Measurements from ENCODE around the gene SORD. TPM values are rescaled to one million over a fixed set of nuclear protein-coding genes. Genes with fewer than 3 reads are reported as not detected.
"Not testable (repeated sequence)": the region's sequence is repeated elsewhere in the genome, so short reads cannot be mapped to it uniquely, and the experiment has no call there.

The SORD gene
- total RNA-seq (10 to 100 TPM; 11.0 to 14.7 (median 12.9) TPM), polyA plus RNA-seq (5.5 TPM)
- long read RNA-seq, donor 1, full-length matches to known transcripts, result 27 of 42 reads
- long read RNA-seq, donor 1, partial matches to known transcripts, result 11 of 42 reads
- long read RNA-seq, donor 1, other reads (novel, unspliced or antisense), result 4 of 42 reads
- long read RNA-seq, donor 2, full-length matches to known transcripts, result 16 of 19 reads
- long read RNA-seq, donor 2, partial matches to known transcripts, result 1 of 19 reads
- long read RNA-seq, donor 2, other reads (novel, unspliced or antisense), result 2 of 19 reads
- long read RNA-seq, donor 3, full-length matches to known transcripts, result 62 of 75 reads
- long read RNA-seq, donor 3, partial matches to known transcripts, result 9 of 75 reads
- long read RNA-seq, donor 3, other reads (novel, unspliced or antisense), result 4 of 75 reads
- long read RNA-seq, donor 4, full-length matches to known transcripts, result 24 of 27 reads
- long read RNA-seq, donor 4, partial matches to known transcripts, result 0 of 27 reads
- long read RNA-seq, donor 4, other reads (novel, unspliced or antisense), result 3 of 27 reads

GRCh38 chr15:45022871-45023658 lies at the start of gene SORD:
TSS of gene SORD (plus strand) at chr15:45023195. CDS start at chr15:45023284, 89 bp downstream.
- WGBS, result 1% methylated on average over 48 of the region's 48 CpGs
- peak; percentile 96 to 98 (median 98) for DNase-seq
- H3K4me3 ChIP-seq (ENCODE audit: low read length), result peak within 1 kb of the TSS; percentile 61
- no peaks in the 10 kb centered on the region for H3K9me3 ChIP-seq (ENCODE audit: control insufficient read depth, low read length)
- peak; percentile 100 for ATAC-seq
- peak within 1 kb of the TSS; percentile 4 for H3K27ac ChIP-seq (ENCODE audit: low read length)
- peaks cover 3% of the 10 kb centered on the region for H3K4me1 ChIP-seq (ENCODE audit: control insufficient read depth, insufficient read depth, low read length)
- no peaks in the 10 kb centered on the region for H3K27me3 ChIP-seq (ENCODE audit: control insufficient read depth, insufficient read depth)
- intact Hi-C loops (cut with DNase I), result loop anchor here in 1 of 4 donors (10.0 kb wide), 1 partner anchor 48 kb away; no protein-coding TSS in a partner anchor

GRCh38 chr15:44976183-44976582 lies 46.8 kb upstream of the SORD start:
- not testable (repeated sequence) for ATAC-seq; H3K27me3 ChIP-seq (ENCODE audit: control insufficient read depth, insufficient read depth); H3K4me1 ChIP-seq (ENCODE audit: control insufficient read depth, insufficient read depth, low read length); H3K27ac ChIP-seq (ENCODE audit: low read length); DNase-seq; H3K4me3 ChIP-seq (ENCODE audit: low read length); H3K9me3 ChIP-seq (ENCODE audit: control insufficient read depth, low read length)
- intact Hi-C loops (cut with DNase I), result loop anchor here in 2 of 4 donors (10.0 kb wide), 2 partner anchors 49 to 139 kb away; partner anchors contain the start of genes DUOX2 (in 1 of the 2), DUOXA2 (in 1 of the 2) and SORD (in 1 of the 2)
- 90% methylated on average over 3 of the region's 3 CpGs for WGBS

GRCh38 chr15:44977781-44978180 lies 45.2 kb upstream of the SORD start:
- not testable (repeated sequence) for H3K9me3 ChIP-seq (ENCODE audit: control insufficient read depth, low read length); ATAC-seq; H3K4me1 ChIP-seq (ENCODE audit: control insufficient read depth, insufficient read depth, low read length); H3K27me3 ChIP-seq (ENCODE audit: control insufficient read depth, insufficient read depth); DNase-seq; H3K4me3 ChIP-seq (ENCODE audit: low read length); H3K27ac ChIP-seq (ENCODE audit: low read length)
- 38% methylated on average over 2 of the region's 2 CpGs for WGBS
- intact Hi-C loops (cut with DNase I), result loop anchor here in 2 of 4 donors (10.0 kb wide), 2 partner anchors 47 to 137 kb away; partner anchors contain the start of genes DUOX2 (in 1 of the 2), DUOXA2 (in 1 of the 2) and SORD (in 1 of the 2)

- H3K9me3 ChIP-seq (ENCODE audit: control insufficient read depth, low read length); H3K4me1 ChIP-seq (ENCODE audit: control insufficient read depth, insufficient read depth, low read length); ATAC-seq; DNase-seq; H3K27ac ChIP-seq (ENCODE audit: low read length); H3K4me3 ChIP-seq (ENCODE audit: low read length); H3K27me3 ChIP-seq (ENCODE audit: control insufficient read depth, insufficient read depth): not testable (repeated sequence)
- intact Hi-C loops (cut with DNase I), result loop anchor here in 2 of 4 donors (10.0 kb wide), 2 partner anchors 45 to 135 kb away; partner anchors contain the start of genes DUOX2 (in 1 of the 2), DUOXA2 (in 1 of the 2) and SORD (in 1 of the 2)
- 57% methylated on average over 2 of the region's 2 CpGs for WGBS
These were observed 43.2 kb upstream of the SORD start for GRCh38 chr15:44979617-44980339.

- intact Hi-C loops (cut with DNase I), result not testable (repeated sequence)
These were observed 38.9 kb upstream of the SORD start for GRCh38 chr15:44984144-44984543.

GRCh38 chr15:44986346-44987055 lies 36.5 kb upstream of the SORD start:
- H3K4me3 ChIP-seq (ENCODE audit: low read length); DNase-seq; ATAC-seq; H3K9me3 ChIP-seq (ENCODE audit: control insufficient read depth, low read length); intact Hi-C loops (cut with DNase I); H3K27ac ChIP-seq (ENCODE audit: low read length); H3K4me1 ChIP-seq (ENCODE audit: control insufficient read depth, insufficient read depth, low read length); H3K27me3 ChIP-seq (ENCODE audit: control insufficient read depth, insufficient read depth): not testable (repeated sequence)
- 77% methylated on average over 4 of the region's 4 CpGs for WGBS

More at GRCh38 chr15:44984144-44984543, 38.9 kb upstream of the SORD start:
- H3K27me3 ChIP-seq (ENCODE audit: control insufficient read depth, insufficient read depth); H3K4me3 ChIP-seq (ENCODE audit: low read length); H3K9me3 ChIP-seq (ENCODE audit: control insufficient read depth, low read length); H3K27ac ChIP-seq (ENCODE audit: low read length); DNase-seq; ATAC-seq; H3K4me1 ChIP-seq (ENCODE audit: control insufficient read depth, insufficient read depth, low read length): not testable (repeated sequence)
- 54% methylated on average over 1 of the region's 1 CpG for WGBS

GRCh38 chr15:44987711-44988110 lies 35.3 kb upstream of the SORD start:
- H3K4me1 ChIP-seq (ENCODE audit: control insufficient read depth, insufficient read depth, low read length); intact Hi-C loops (cut with DNase I); H3K4me3 ChIP-seq (ENCODE audit: low read length); H3K27ac ChIP-seq (ENCODE audit: low read length); H3K9me3 ChIP-seq (ENCODE audit: control insufficient read depth, low read length); DNase-seq; H3K27me3 ChIP-seq (ENCODE audit: control insufficient read depth, insufficient read depth); ATAC-seq: not testable (repeated sequence)
- WGBS, result 92% methylated on average over 1 of the region's 1 CpG

GRCh38 chr15:44988184-44988869 lies 34.7 kb upstream of the SORD start:
- intact Hi-C loops (cut with DNase I), result not testable (repeated sequence)

GRCh38 chr15:44988870-44989219 lies 34.1 kb upstream of the SORD start:
- ATAC-seq; H3K27me3 ChIP-seq (ENCODE audit: control insufficient read depth, insufficient read depth); H3K4me1 ChIP-seq (ENCODE audit: control insufficient read depth, insufficient read depth, low read length); H3K9me3 ChIP-seq (ENCODE audit: control insufficient read depth, low read length); H3K27ac ChIP-seq (ENCODE audit: low read length); H3K4me3 ChIP-seq (ENCODE audit: low read length); DNase-seq; intact Hi-C loops (cut with DNase I): not testable (repeated sequence)
- 89% methylated on average over 4 of the region's 5 CpGs for WGBS

More at GRCh38 chr15:44988184-44988869, 34.7 kb upstream of the SORD start:
- 95% methylated on average over 1 of the region's 3 CpGs for WGBS
- H3K9me3 ChIP-seq (ENCODE audit: control insufficient read depth, low read length); DNase-seq; H3K4me1 ChIP-seq (ENCODE audit: control insufficient read depth, insufficient read depth, low read length); H3K27ac ChIP-seq (ENCODE audit: low read length); ATAC-seq; H3K4me3 ChIP-seq (ENCODE audit: low read length); H3K27me3 ChIP-seq (ENCODE audit: control insufficient read depth, insufficient read depth): not testable (repeated sequence)

All from right cardiac atrium (tissue), 5 donors.